ENCODE measurements around the gene CHMP6. TPM values are rescaled to one million over a fixed set of nuclear protein-coding genes. Genes with fewer than 3 reads are reported as not detected.

The CHMP6 gene
- total RNA-seq, 1 experiment from 2014 or later, result 22.0 TPM

DNA sequence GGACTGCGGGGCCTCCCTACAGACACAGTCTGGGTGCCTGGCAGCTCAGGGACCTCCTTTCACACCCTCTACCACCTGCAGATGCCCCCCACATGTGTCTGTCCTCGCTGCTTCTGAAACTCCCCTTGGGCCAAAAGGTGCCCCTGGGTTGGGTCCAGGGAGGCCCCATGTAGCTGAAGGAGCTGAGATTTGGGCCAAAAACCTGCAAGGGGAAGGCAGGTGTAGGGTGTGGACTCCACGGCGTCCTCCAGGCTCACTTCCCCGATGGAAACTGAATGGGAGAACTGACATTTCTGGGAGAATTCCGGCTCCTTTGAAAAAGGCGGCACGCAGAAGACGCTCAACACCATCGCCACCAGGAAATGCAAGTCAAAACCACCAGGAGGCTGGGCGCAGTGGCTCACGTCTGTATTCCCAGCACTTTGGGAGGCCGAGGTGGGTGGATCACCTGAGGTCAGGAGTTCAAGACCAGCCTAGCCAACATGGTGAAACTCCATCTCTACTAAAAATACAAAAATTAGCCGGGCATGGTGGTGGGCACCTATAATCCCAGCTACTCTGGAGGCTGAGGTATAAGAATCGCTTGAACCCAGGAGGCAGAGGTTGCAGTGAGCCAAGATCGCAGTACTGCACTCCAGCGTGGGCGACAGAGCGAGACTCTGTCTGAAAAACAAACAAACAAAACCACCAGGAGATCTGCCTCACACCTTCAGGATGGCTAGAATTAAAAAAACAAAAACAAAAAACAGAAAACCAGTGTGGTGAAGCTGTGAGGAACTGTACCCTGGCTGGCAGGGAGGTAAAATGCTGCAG, 30.1 kb downstream of the CHMP6 start:
- Histone ChIP-seq H3K4me3 (replicated peaks in 1 of 2; ENCODE audit: low read depth in 1 of 2, low read length in 2 of 2) (no peak overlapping the region), H3K36me3 (ENCODE audit: control insufficient read depth in 1 of 2, insufficient read depth in 2 of 2, low read length in 2 of 2) (no peaks in the 10 kb centered on the region), H3K27ac (ENCODE audit: low read depth, low read length) (no peak overlapping the region; the same call in 1 of the 2 replicates), H3K9me3 (ENCODE audit: control insufficient read depth in 1 of 2, insufficient read depth in 1 of 2, low read depth in 1 of 2, low read length in 2 of 2) (peaks cover 0 to under 1% of the 10 kb centered on the region in 2 experiments; a peak in 2 of 4 replicates), H3K79me2 (ENCODE audit: insufficient read depth, low read length) (no peaks in the 10 kb centered on the region), H3K9ac (ENCODE audit: low read length) (no peak overlapping the region), H3K4me2 (ENCODE audit: low read length) (no peak overlapping the region), H2AFZ (ENCODE audit: low read depth, low read length, poor library complexity, severe bottlenecking) (no peak overlapping the region), H4K20me1 (ENCODE audit: insufficient read depth) (no peaks in the 10 kb centered on the region), H3K27me3 (ENCODE audit: insufficient read depth, low read length) (no peaks in the 10 kb centered on the region), H3K4me1 (ENCODE audit: control insufficient read depth in 1 of 2, insufficient read depth in 2 of 2, low read length in 2 of 2) (peaks cover 13 to 18% of the 10 kb centered on the region in 2 experiments; a peak in 3 of 4 replicates), H3K9me2 (ENCODE audit: insufficient read depth) (no peaks in the 10 kb centered on the region)
- ChIA-PET POLR2A (no interaction called here), CTCF (interaction anchor here (2.5 to 4.8 kb wide), 2 partner anchors 33 to 76 kb away, joined by 17 to 34 read pairs; no protein-coding TSS in a partner anchor), RAD21 (ENCODE audit: low non-redundant PET in 1 of 2, low total read pairs in 2 of 2, uncharacterized antibody in 2 of 2, unreplicated experiment in 2 of 2) (no interaction called here)
- intact Hi-C loops (cut with micrococcal nuclease), result no loop called here
- DNase-seq (ENCODE audit: low read depth, low spot score) (no peak), ATAC-seq (no peak)
- no peak for TF ChIP-seq RAD21 (IDR thresholded peaks at IDR 0.05; ENCODE audit: low read depth)
- TF ChIP-seq EZH2 (IDR thresholded peaks at IDR 0.05), result no peak
- no TSS peak for BruUV-seq (replicated peaks)

DNA sequence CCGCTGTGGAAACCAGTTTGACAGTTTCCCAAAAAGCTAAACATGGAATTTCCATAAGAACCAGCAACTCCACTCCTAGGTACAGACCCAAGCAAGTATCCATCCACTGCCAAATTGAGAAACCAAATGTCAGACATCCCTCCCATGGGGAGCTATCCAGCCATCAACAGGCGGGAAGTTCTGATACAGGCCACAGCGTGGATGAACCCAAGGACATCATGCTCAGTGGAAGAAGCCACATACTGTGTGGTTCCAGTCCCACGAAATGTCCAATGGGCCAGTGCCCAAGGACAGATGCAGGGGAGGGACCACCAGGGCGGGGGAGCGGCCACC, 30.7 kb downstream of the CHMP6 start:
- H3K27me3 ChIP-seq (ENCODE audit: insufficient read depth, low read length), result no peaks in the 10 kb centered on the region
- no peak for ATAC-seq
- H3K9me3 ChIP-seq (ENCODE audit: control insufficient read depth in 1 of 2, insufficient read depth in 1 of 2, low read depth in 1 of 2, low read length in 2 of 2), result no peaks in the 10 kb centered on the region; a peak in 2 of 4 replicates
- no peak overlapping the region for H3K9ac ChIP-seq (ENCODE audit: low read length)
- H3K4me1 ChIP-seq (ENCODE audit: control insufficient read depth in 1 of 2, insufficient read depth in 2 of 2, low read length in 2 of 2), result peaks cover 13 to 18% of the 10 kb centered on the region in 2 experiments; a peak in 3 of 4 replicates
- H3K27ac ChIP-seq (ENCODE audit: low read depth, low read length), result no peak overlapping the region
- H3K36me3 ChIP-seq (ENCODE audit: control insufficient read depth in 1 of 2, insufficient read depth in 2 of 2, low read length in 2 of 2), result no peaks in the 10 kb centered on the region
- no peak overlapping the region for H2AFZ ChIP-seq (ENCODE audit: low read depth, low read length, poor library complexity, severe bottlenecking)
- no peaks in the 10 kb centered on the region for H3K79me2 ChIP-seq (ENCODE audit: insufficient read depth, low read length)
- no peak for DNase-seq (ENCODE audit: low read depth, low spot score)
- ChIA-PET POLR2A (no interaction called here), RAD21 (ENCODE audit: low non-redundant PET in 1 of 2, low total read pairs in 2 of 2, uncharacterized antibody in 2 of 2, unreplicated experiment in 2 of 2) (no interaction called here), CTCF (interaction anchor here (2.5 to 4.8 kb wide), 2 partner anchors 34 to 76 kb away, joined by 17 to 34 read pairs; no protein-coding TSS in a partner anchor)
- no peak overlapping the region for H3K4me3 ChIP-seq (replicated peaks in 1 of 2; ENCODE audit: low read depth in 1 of 2, low read length in 2 of 2)
- H3K4me2 ChIP-seq (ENCODE audit: low read length), result no peak overlapping the region
- no peaks in the 10 kb centered on the region for H4K20me1 ChIP-seq (ENCODE audit: insufficient read depth)
- no peaks in the 10 kb centered on the region for H3K9me2 ChIP-seq (ENCODE audit: insufficient read depth)
- BruUV-seq (replicated peaks), result no TSS peak
- intact Hi-C loops (cut with micrococcal nuclease), result no loop called here
- TF ChIP-seq ZNF274 (IDR thresholded peaks at IDR 0.05; ENCODE audit: low read depth, low read length) (no peak), RAD21 (IDR thresholded peaks at IDR 0.05; ENCODE audit: low read depth) (no peak), SIN3A (IDR thresholded peaks at IDR 0.05; ENCODE audit: low read depth) (no peak), TCF7L2 (IDR thresholded peaks at IDR 0.05; ENCODE audit: borderline replicate concordance, extremely low read depth, insufficient read depth, insufficient read length) (no peak), ELF1 (IDR thresholded peaks at IDR 0.05; ENCODE audit: borderline replicate concordance, low read depth) (no peak), EZH2 (IDR thresholded peaks at IDR 0.05) (no peak), FOSL1 (IDR thresholded peaks at IDR 0.05; ENCODE audit: low read depth) (no peak), SRF (IDR thresholded peaks at IDR 0.05; ENCODE audit: low read depth) (no peak), CEBPB (IDR thresholded peaks at IDR 0.05; ENCODE audit: low read depth) (no peak), CBX3 (IDR thresholded peaks at IDR 0.05; ENCODE audit: low read depth) (no peak)
- TF ChIP-seq, protein P1, sequence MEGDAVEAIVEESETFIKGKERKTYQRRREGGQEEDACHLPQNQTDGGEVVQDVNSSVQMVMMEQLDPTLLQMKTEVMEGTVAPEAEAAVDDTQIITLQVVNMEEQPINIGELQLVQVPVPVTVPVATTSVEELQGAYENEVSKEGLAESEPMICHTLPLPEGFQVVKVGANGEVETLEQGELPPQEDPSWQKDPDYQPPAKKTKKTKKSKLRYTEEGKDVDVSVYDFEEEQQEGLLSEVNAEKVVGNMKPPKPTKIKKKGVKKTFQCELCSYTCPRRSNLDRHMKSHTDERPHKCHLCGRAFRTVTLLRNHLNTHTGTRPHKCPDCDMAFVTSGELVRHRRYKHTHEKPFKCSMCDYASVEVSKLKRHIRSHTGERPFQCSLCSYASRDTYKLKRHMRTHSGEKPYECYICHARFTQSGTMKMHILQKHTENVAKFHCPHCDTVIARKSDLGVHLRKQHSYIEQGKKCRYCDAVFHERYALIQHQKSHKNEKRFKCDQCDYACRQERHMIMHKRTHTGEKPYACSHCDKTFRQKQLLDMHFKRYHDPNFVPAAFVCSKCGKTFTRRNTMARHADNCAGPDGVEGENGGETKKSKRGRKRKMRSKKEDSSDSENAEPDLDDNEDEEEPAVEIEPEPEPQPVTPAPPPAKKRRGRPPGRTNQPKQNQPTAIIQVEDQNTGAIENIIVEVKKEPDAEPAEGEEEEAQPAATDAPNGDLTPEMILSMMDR (IDR thresholded peaks at IDR 0.05 in 2 of 3, conservative IDR thresholded peaks at IDR 0.05 in 1 of 3; ENCODE audit: borderline replicate concordance in 1 of 3, insufficient read depth in 1 of 3, low read depth in 2 of 3, low read length in 2 of 3), result no peak
- TF ChIP-seq, protein P2, sequence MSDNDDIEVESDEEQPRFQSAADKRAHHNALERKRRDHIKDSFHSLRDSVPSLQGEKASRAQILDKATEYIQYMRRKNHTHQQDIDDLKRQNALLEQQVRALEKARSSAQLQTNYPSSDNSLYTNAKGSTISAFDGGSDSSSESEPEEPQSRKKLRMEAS (IDR thresholded peaks at IDR 0.05), result no peak
- TF ChIP-seq, protein P3, sequence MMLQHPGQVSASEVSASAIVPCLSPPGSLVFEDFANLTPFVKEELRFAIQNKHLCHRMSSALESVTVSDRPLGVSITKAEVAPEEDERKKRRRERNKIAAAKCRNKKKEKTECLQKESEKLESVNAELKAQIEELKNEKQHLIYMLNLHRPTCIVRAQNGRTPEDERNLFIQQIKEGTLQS (IDR thresholded peaks at IDR 0.05), result no peak
- TF ChIP-seq, protein P4, sequence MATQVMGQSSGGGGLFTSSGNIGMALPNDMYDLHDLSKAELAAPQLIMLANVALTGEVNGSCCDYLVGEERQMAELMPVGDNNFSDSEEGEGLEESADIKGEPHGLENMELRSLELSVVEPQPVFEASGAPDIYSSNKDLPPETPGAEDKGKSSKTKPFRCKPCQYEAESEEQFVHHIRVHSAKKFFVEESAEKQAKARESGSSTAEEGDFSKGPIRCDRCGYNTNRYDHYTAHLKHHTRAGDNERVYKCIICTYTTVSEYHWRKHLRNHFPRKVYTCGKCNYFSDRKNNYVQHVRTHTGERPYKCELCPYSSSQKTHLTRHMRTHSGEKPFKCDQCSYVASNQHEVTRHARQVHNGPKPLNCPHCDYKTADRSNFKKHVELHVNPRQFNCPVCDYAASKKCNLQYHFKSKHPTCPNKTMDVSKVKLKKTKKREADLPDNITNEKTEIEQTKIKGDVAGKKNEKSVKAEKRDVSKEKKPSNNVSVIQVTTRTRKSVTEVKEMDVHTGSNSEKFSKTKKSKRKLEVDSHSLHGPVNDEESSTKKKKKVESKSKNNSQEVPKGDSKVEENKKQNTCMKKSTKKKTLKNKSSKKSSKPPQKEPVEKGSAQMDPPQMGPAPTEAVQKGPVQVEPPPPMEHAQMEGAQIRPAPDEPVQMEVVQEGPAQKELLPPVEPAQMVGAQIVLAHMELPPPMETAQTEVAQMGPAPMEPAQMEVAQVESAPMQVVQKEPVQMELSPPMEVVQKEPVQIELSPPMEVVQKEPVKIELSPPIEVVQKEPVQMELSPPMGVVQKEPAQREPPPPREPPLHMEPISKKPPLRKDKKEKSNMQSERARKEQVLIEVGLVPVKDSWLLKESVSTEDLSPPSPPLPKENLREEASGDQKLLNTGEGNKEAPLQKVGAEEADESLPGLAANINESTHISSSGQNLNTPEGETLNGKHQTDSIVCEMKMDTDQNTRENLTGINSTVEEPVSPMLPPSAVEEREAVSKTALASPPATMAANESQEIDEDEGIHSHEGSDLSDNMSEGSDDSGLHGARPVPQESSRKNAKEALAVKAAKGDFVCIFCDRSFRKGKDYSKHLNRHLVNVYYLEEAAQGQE (IDR thresholded peaks at IDR 0.05; ENCODE audit: low read depth), result no peak
